H1 (cell line): ENCODE measurements around the gene SND1. TPM values are rescaled to one million over a fixed set of nuclear protein-coding genes. Genes with fewer than 3 reads are reported as not detected.

Experiments
- HDAC2 ChIP-seq, 2 experiments: fragments of 300-600 bp in 1 of 2; sonication (generic) in 1 of 2; IDR thresholded peaks; 2 replicates each; pipeline ENCODE4 v1.6.1; 2011 to 2012; ENCODE audit warnings: low read depth in 2 of 2, low read length in 2 of 2, mild to moderate bottlenecking in 2 of 2, moderate library complexity in 2 of 2, borderline replicate concordance in 1 of 2, inconsistent platforms in 1 of 2
- POLR2AphosphoS5 ChIP-seq: IDR thresholded peaks from 2 replicates; pipeline ENCODE4 v1.6.1; 2011; ENCODE audit warnings: low read depth, low read length
- SRF ChIP-seq: IDR thresholded peaks from 2 replicates; pipeline ENCODE4 v1.6.1; 2011; ENCODE audit warnings: mild to moderate bottlenecking, low read depth, low read length, moderate library complexity
- SUZ12 ChIP-seq: fragments of 200-600 bp; sonication (generic); IDR thresholded peaks from 2 replicates; pipeline ENCODE4 v1.6.1; 2012; ENCODE audit warnings: mild to moderate bottlenecking, inconsistent platforms, low read length, moderate library complexity, mixed read lengths
- ZNF274 ChIP-seq: IDR thresholded peaks from 2 replicates; pipeline ENCODE4 v1.7.0; 2012; ENCODE audit warnings: low read length, borderline replicate concordance; ENCODE audit errors: extremely low read depth
- polyA plus RNA-seq, 7 experiments: library from polyadenylated mRNA; depleted of rRNA in 3 of 7; stranded (reverse) in 5 of 7; unstranded in 2 of 7; fragments of >200 nt in 5 of 7; fragments of 200-250 nt in 2 of 7; gene quantifications; 1 replicate in 5 of 7; 2 replicates in 1 of 7; 4 replicates in 1 of 7; pipeline versions ENCODE4 v1.2.1 to v1.2.3, GENCODE V29; 2011 to 2013; ENCODE audit warnings: missing spikeins in 2 of 7, mixed read lengths in 2 of 7
- total RNA-seq: library from RNA; stranded (reverse); fragmentation: NEBNext Ultra II Directional; extraction: Animal tissue kit (Norgen Biotek cat#: 25700); gene quantifications from 2 replicates; pipeline ENCODE4 v1.2.1, GENCODE V29; 2021

The SND1 gene
- total and polyA plus RNA-seq, 2 of the 8 experiments (the other 6 are each of a cell fraction or from before 2014, with no cell fraction given) = 122 to 290 TPM

DNA sequence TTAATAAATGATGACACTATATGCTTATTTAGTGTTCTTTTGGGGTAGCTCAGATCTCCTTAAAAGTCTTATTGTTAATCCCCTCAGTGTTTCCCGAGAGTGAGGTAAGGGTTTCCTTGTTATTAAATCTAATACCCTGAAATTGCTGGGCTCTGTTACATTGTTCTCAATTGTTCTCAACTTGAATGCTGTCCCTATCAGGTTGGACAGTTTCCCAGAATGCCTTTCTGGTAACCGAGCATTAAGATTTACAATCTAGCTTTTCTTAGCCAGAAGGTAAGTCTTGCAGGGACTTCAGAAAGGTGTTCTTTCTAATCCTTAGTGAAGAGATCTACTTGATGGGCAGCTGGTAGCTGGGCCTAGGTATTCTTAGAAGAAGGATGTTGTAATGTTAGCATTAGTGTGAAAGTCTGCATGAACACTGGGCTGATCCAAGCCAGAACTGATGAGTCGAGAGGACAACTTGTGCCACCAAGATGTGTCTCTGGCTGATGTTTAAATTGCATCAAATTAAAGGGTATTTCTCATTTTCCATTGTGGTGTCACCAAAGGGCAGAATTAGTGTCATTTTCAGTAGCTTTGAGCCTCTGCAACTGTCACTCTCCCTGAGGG, 89.9 kb downstream of the SND1 start (continued):
- no peak for TF ChIP-seq SUZ12
- TF ChIP-seq ZNF274 = no peak
- no peak for TF ChIP-seq SRF
- TF ChIP-seq HDAC2 (IDR thresholded peaks at IDR 0.05; ENCODE audit: borderline replicate concordance in 1 of 2, low read depth in 2 of 2, low read length in 2 of 2) = no peak
- no peak for TF ChIP-seq POLR2AphosphoS5
